Activated T-cell treated with anti-CD3 and anti-CD28 coated beads, Interleukin-2, amount 50 U/mL, for 1 hour (primary cell): ENCODE data around the gene MB21D2.

Experiments
- DNase-seq: peaks from one replicate; pipeline ENCODE4 v3.0.0-alpha.2; 2020

The MB21D2 gene

DNA sequence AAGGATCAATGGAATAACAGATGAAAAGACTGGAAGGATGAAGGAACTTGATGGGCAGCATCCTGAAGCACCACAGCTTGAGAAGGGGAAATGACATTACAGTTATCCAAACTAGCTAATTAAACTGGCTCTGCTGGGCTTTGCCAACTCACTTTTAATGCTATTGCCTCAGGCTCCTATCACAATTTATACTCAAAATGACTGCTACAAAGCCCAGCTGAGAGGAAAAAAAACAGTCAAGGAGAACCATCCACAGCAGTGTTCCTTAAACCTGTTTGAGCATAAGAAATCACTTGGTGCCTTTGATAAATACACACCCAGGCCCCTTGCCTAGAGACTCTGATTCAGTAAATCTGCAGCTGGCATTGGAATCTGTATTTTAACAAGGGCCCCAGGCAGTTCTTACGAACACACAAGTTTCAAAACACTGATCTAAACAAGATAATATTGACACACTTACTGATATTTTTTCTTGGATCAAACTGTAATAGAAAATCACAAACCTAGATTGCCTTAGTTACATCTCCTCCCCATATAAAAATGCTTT, 85.8 kb downstream of the MB21D2 start:
- no peak for DNase-seq

GRCh38 chr3:192831111-192831644, 86.5 kb downstream of the MB21D2 start:
- DNase-seq: no peak

GRCh38 chr3:192830291-192831110, 87.2 kb downstream of the MB21D2 start:
- no peak for DNase-seq

DNA sequence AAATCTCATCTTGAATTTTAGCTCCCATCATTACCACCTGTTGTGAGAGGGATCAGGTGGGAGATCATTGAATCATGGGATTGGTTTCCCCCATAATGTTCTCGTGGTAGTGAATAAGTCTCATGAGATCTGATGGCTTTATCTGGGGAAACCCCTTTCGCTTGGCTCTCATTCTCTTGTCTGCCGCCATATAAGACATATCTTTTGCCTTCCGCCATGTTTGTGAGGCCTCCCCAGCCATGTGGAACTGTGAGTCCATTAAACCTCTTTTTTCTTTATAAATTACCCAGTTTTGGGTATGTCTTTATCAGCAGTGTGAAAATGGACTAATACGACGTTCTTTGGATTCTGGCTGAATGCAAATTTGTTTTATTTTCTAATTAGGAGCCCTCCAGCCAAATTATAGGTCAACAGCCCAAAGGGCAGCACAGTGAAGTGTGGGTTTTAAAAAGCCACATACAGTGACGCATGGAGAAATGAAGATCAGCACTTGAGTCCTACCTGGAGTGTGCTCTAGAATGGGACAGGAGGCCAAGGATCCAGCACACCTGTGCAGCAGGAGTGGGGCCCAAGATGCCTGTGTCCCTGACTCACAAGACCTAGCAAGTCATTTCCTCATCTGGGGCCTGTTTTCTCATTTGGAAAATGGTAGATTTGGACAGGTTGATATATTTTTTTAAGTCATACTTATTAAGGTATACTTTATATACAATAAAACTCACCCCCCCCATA, 89.6 kb downstream of the MB21D2 start:
- no peak for DNase-seq

GRCh38 chr3:192827208-192827607, 90.4 kb downstream of the MB21D2 start:
- DNase-seq: no peak

DNA sequence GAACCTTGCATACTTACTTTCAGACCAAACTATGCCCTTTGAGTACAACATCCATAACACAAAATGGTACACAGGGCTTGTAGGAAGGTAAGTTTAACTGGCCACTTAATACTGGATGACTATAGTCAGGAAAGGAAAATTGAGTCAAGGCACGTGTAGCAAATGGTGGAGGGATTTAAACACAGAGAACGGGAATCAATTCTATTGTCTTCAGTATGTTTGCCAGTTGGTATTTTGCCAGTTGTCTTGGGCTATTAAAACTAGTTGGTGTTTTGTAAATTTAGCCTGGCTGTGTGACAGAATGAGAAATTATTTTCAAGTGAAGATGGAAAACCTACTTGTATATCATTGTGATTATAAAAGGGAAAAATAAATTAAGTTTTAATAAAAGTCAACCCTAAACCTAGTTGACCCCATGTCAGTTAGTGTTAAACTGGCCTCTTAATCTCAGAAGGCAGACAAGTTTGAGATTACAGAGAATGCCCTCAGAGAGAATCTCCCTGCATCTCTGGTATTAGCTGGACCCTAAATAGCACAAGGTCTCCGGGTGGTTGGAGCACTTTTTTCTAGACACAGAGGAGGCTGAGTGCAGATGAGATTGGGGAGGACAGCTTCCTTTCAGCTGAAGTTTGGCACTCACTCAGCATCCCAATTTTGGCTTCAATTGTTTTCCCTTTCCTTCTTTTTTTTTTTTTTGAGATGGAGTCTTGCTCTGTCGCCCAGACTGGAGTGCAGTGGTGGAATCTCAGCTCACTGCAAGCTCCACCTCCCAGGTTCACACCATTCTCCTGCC, 91.2 kb downstream of the MB21D2 start:
- no peak for DNase-seq

- no peak for DNase-seq
Measured at GRCh38 chr3:192825657-192826200, 91.9 kb downstream of the MB21D2 start.

GRCh38 chr3:192825216-192825615, 92.4 kb downstream of the MB21D2 start:
- DNase-seq: no peak

GRCh38 chr3:192824313-192824712, 93.3 kb downstream of the MB21D2 start:
- no peak for DNase-seq

DNA sequence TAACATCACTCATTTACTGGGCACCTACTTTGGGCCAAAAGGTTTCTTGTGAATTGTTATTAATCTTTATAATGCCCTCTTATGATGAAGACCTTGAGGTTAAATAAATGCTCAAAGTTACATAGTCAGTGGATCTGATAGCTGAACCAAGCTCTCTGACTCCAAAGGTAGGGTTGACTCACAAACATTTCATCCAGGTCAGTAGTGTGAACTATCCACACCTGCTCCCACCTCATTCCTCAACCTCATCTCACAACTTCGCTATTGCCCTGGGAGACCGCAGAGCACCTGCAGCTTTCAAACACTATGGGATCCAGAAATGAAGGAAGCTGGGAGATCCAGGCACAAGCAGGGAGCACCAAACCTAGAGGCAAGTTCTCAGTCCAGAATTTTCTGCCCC, 96.5 kb downstream of the MB21D2 start:
- no peak for DNase-seq

- DNase-seq: no peak
Measured at GRCh38 chr3:192820161-192820560, 97.5 kb downstream of the MB21D2 start.

DNA sequence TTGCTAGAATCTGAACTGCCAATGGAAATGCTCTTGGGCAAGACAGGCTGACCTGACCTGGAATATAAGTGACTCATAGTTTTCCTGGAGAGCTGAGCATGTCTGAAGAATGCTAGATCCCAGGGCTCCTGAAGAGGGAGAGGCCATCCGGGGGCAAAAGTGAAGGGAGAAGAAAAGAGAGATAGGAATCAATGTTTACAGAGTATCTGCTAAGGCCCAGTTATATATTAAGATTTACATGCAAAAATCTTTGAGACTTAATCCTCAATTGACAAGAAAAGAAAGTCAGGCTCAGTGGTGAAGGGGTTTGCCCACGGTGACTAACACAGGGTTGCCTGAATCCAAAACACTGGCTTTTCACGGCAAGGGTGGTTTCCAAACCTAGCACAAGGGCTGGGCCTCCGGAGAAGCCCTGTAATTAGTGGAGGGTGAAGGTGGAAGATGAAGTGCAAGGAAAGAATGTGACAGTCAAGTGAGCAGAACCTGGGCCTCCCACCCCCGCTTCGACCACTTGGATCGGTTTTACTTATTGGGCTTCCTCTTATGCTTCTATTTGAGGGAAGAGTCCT, 98.6 kb downstream of the MB21D2 start:
- peak; percentile 23 for DNase-seq

DNA sequence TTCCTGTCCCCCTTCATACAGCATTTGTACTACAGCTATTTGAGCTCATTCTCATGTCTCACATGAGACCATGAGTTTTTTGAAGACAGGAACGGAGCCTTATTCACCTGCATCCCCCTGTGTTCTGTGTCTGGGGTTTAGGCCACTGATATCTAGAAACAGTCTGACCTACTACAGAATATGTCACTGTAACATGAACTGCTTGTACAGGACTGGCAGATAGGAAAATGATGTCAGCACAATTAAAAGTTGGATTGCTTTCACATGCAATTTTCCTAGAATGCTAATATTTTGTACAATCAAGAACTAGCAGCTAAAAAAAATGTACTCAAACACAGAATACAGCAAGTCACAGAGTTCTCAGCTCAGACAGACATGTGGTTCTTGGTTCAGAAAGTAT, 99.5 kb downstream of the MB21D2 start:
- DNase-seq: no peak

DNA sequence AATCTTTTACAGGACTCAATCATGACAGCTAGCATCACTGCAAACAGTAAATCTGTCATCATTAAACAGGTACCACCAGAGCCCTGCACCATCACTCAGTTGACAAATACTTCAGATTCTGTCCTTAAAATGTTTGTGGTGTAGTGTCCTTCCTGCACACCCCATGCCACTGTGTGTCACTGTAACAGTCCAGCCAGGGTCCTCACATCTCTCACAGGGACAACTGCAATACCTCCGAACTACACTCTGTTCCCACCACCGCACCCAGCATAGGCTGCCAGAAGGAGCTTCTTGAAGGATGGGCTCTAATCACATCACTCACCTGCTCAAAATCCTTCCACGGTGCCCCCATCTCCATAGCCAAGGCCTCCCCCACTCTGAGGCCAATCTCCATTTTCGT, 100.2 kb downstream of the MB21D2 start:
- DNase-seq: no peak

DNA sequence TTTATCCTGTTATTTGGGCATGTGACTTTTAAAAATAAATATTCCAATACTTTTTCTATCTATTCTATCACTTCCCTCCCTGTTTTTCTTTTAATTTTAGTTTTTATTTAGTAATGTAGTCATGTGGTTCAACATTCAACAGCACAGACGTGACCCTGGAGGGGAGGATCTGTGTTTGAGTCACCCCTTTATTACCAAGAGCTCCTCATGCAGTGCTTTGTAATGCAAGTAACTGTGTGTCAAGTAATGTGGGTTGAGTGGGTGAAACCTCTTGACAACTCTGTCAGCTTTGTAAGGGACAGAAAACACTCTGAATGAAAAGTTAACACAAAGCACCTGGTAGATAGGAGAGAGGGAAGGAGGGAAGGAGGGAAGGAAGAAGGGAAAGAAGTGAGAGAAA, 100.6 kb downstream of the MB21D2 start:
- DNase-seq: no peak

DNA sequence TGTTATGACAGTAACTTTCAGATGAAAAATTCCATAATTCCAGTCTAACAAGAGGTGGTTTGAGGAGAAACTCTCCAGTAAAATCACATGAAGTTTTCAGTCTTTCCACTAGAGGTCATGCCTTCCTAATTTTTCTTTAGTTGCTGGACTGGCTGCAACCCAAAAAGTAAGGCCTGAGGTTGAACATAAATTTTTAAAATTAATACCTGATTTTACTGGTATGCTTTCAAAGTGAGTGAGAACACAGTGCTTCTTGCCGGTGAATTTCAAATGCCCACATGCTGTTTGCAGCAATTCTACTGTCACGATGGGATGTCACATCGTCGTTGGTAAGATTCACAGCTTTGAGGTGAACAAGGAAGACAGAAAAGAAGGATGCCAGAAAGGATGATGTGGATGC, 101.3 kb downstream of the MB21D2 start:
- DNase-seq: no peak

GRCh38 chr3:192812743-192813383, 104.8 kb downstream of the MB21D2 start:
- no peak for DNase-seq

DNA sequence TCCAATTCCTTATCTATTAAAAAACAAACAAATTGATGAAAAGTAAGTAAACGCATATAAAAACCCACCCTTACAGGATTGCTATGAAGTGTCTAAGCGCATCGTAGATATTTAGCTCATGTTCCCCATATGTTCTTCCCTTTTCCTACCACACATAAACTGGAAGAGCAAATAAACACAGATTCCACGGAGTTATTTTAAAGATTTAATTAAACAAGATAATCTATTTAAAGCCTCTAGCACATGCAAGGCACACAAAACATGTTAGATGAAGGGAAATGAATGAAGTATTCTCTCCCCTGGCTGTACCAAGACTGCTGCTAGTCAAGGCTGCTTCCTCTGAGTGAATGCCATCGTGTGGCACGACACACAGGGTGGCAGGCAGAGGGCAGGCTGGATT, 111.9 kb downstream of the MB21D2 start:
- DNase-seq: no peak

DNA sequence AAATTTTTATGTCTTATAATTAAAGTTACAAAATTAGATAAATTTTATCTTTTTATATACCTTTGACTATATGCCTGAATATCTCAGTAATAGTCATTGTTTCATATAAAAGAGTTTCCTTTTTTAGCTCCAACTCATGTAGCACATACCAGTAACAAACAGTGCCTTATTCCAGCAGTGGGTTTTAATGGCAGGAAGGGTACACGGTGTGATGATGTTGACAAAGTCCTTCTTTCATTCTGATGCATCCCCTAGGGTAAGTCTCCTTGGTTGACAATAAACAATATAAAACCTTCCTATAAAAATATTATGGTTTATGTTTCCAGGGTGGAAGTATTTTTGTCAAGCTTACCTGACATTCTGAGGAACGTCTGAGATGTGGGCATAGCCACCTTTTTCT, 113.2 kb downstream of the MB21D2 start:
- no peak for DNase-seq

DNA sequence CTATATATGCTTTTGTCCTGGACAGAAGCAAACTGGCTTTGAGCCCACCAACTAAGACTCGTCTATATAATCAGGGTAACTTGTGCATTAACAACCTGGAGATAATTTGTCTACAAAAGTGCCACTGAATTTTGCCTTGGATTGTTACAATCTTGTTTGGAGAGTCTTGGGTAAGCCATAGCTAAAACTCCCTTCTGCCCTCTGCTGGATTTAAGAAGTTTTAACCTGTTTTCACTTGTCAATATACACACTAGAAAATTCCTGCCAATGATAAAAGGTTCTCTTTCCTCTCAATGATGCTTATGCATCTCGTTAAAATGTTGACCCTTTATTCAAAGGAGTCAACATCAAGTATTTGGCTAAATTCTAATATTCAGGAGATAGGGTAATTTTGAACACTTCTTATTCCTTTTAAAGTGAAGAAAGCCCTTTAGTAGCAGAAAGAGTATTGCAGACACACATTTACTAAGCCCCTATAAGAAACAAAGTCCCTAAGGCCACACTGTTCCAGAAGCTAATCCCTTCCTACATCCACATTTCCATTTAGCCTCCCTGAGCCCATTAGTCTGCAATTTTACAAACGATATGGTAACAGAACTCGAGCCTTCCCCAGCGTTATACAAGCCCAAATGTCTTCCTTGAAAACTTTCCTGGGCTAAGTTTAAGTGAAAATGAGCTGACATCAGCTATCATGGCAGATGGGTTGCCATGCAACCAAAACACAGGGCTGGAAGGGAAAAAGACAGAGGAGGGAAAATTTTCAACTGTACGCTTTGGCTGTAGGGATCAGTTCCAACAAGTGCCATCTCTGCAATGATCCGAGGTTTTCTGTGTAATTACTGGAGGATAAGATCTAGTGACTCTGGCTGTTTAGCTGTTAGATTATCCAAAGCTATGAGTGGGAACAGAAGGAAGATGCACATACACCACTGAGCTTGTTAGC, 114.4 kb downstream of the MB21D2 start:
- no peak for DNase-seq

DNA sequence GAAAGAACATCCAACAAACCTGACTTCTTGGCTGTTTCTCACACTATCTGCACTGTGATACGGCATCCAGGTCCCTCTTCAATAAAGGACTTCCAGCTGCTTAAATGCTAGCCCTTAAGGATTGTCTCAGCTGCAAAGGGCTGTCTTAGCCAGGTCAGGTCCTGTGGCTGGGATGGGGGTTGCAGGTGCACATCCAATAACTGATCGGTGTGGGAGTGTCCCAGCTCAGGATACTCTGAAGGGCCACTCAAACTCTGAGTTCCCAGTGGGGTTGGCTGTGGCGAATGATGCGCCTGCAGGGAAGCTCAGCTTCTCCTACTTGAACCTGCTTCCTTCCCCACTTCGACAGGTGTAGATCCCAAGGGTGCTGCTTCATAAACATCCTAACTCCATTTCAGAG, 115.7 kb downstream of the MB21D2 start:
- no peak for DNase-seq
